Left renal pelvis (tissue), 4 donors: ENCODE data around the gene ACTR1A. TPM values are rescaled to one million over a fixed set of nuclear protein-coding genes. Genes with fewer than 3 reads are reported as not detected.

Source experiments
- DNase-seq, 4 donors: peaks; one replicate each; pipeline ENCODE4 v3.0.0-alpha.2; 2013; ENCODE audit warnings: low read depth in 4 of 4, low spot score in 3 of 4
- polyA plus RNA-seq, 4 donors: library from polyadenylated mRNA; unstranded; fragments of 120-200 nt; gene quantifications; one replicate each; pipeline ENCODE4 v1.2.1, GENCODE V29; 2013; ENCODE audit not compliant: insufficient read length in 4 of 4

Gene ACTR1A
- polyA plus RNA-seq, 4 donors: 80.6 to 92.0 (median 89.2) TPM

DNA sequence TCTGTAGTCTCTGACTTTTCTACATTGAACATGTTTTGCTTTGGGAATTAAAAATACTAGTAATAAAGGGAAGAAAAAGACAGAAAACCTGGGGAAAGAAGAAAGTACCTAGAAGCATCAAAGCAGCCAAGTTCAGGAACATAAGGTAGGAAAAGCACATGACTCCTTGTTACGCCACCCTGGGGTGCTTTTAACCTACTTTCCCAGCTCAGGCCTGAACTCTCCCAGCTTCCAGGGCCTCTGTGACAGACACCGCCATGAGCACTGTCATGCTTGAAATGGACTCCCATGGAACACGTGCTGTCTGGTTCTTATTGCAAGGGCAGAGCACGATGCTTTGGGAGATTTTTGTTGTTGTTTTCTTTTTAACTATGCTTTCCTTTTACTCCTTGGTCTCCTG, 11.4 kb downstream of the ACTR1A start:
- no peak for DNase-seq

GRCh38 chr10:102485093-102485784, 17.3 kb downstream of the ACTR1A start:
- no peak for DNase-seq

- no peak for DNase-seq
Measured at GRCh38 chr10:102484021-102484420, 18.5 kb downstream of the ACTR1A start.

DNA sequence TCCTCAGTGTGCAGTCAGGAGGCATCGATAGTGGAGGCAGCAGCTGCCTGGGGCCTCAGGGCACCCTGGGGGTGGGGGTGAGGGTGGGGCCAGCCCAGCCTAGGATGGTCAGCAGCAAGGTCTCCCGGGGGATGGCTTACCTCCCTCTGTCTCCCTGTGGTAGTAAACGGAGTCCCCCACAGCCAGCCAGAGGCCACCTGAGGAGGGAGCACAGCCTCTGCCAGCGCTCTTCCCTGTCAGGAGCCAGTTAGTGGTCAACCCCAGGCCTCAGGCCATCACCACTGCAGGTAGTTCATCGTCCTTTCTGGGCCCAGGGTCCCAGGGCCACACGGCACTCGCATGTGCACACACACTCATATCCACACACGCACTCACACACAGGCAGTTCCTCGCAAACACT, 22.1 kb downstream of the ACTR1A start:
- DNase-seq: no peak

GRCh38 chr10:102479651-102480050, 22.9 kb downstream of the ACTR1A start:
- DNase-seq: no peak

- no peak for DNase-seq
Measured at GRCh38 chr10:102476466-102477141, 25.9 kb downstream of the ACTR1A start.

DNA sequence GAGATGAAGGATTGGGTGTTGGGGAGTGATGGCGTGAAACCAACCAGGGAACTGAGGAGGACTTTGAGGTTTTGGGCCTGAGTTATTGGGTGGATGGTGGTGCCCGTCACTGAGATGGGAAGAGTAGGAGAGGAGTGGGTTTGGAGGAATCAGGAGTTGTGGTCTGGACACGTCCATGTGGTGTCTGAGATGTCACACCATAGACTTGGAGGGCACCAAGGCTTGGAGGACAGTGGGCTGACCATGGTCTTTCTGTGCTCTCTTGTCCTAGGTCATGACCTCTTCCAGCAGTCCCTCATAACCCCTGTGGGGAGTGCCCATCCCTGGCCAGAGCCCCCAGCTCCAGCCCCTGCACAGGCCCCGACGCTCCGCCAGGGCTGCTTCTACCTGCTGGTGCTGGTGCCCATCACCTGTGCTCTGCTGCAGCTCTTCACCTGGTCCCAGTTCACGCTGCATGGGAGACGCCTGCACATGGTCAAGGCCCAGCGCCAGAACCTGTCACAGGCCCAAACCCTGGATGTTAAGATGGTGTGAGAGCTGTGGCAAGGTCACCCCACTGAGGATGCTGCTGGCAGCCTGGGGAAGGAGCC, 27.0 kb downstream of the ACTR1A start:
- no peak for DNase-seq

DNA sequence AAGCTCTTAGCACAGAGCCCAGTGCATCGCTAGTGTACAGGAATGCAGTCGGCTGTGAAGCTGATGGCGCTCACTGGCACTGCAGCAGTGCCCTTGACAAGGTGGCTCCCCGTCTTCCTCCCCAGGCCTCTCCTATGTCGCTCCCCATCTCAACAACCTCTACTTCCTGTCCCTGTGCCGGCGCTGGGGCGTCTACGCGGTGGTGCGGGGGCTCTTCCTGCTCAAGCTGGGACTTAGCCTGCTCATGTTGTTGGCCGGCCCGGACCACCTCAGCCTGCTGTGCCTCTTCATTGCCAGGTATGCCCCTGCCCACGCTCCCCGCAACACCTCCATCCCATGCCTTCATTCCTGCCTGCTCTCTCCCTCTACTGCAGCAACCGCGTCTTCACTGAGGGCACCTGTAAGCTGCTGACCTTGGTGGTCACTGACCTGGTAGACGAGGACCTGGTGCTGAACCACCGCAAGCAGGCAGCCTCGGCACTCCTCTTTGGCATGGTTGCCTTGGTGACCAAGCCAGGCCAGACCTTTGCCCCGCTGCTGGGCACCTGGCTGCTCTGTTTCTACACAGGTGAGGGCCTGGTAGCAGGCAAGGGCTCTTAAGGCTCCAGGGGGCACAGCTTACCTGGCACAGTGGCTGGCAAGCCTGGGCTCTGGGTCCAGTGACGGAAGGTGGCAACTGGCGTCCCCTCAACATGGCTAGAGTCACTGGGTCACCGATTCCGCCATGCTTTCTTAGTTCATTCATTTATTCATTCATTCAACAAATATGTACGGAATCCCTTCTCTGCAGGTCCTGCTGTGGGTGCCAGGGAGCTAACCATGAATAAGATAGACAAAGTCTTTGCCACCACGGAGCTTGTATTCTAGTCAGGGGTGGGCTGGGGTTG, 28.8 kb downstream of the ACTR1A start:
- DNase-seq: no peak

DNA sequence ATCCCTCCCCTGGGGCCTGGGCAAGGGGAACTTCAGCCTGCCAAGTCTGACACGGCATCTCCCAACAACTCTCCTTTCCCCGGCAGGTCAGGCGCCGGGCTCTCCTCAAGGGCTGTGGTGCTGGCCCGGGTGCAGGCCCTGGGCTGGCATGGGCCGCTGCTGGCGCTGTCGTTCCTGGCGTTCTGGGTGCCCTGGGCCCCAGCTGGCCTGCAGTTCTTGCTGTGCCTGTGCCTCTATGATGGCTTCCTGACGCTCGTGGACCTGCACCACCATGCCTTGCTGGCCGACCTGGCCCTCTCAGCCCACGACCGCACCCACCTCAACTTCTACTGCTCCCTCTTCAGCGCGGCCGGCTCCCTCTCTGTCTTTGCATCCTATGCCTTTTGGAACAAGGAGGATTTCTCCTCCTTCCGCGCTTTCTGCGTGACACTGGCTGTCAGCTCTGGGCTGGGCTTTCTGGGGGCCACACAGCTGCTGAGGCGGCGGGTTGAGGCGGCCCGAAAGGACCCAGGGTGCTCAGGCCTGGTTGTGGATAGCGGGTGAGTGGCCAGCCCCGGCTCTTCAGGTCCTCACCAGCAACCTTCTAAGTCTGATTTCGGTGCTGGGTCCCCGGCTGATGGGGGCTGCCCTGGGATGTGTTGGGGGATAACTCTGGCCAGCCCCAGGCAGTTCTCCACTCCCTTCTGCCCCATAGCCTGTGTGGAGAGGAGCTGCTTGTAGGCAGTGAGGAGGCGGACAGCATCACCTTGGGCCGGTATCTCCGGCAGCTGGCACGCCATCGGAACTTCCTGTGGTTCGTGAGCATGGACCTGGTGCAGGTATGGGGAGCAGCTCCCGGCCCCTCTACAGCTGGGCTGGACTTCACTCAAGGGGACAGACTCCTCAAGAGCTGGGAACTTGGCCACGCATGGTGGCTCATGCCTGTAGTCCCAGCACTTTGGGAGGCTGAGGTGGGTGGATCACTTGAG, 31.6 kb downstream of the ACTR1A start:
- no peak for DNase-seq

DNA sequence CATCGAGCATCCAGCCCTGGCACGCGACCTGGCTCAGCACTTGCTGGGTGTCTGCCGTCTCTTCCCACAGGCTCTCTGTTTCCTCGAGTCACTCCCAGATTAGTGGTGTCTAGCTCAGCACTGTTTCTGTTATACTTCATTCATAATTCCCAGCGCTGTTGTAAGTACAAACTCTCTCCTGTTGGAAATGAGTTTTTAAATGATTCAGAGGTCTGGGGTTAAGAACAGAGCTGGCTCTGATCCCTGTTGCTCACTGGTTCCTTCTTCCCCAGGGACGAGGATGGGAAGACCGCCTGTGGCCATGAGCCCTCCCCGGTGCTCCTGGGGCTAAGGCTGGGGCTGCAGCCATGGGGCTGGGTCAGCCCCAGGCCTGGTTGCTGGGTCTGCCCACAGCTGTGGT, 33.8 kb downstream of the ACTR1A start:
- DNase-seq: no peak

DNA sequence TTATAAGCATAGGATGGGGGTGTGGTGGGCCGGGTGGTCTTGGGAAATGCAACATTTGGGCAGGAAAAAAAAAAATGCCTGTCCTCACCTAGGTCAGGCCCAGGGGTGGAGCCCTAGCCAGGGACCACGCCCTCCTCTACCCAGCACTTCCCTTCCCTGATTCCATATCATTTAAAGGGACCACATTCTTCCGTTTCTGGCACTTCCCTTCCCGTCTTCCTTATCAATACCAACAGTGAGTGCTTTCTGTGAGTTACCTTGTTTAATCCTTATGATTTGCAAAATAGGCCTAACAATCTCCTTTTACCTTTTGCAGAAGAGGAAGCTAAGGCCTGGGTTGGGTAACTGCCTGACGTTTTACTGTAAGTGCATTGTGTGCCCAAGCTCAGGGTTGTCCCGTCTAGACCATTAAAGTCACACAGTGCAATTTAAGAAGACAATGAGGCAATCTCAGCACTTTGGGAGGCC, 34.5 kb downstream of the ACTR1A start:
- no peak for DNase-seq

DNA sequence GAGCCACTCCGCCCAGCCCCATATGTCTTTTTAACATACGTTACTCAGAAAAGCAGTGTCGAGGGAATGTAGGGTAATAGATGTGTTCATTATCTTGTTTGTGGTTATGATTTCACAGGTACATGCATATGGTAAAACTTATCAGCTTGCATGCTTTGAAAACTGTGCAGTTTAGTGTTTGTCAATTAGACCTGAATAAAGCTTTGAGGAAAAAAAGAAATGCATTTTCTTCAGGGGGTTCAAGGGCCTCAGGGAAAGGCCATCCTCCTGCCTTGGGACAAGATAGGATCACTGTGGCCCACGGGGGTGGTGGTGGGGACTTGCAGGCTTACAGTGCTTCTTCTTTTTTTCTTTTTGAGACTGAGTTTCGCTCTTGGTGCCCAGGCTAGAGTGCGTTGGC, 35.2 kb downstream of the ACTR1A start:
- DNase-seq: no peak

GRCh38 chr10:102465466-102465865, 37.0 kb downstream of the ACTR1A start:
- no peak for DNase-seq

DNA sequence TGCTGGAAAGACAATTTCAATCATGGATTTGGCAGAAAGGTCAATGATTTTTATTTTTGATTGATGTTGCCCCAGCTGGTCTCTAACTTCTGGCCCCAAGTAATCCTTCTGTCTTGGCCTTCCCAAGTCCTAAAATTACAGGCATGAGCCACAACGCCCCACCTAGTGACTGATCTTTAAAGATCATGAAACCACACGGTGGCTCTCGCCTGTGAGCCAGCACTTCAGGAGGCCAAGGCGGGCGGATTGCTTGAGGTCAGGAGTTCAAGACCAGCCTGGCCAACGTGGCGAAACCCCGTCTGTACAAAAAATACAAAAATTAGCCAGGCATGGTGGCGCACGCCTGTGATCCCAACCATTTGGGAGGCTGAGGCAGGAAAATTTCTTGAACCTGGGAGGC, 38.5 kb downstream of the ACTR1A start:
- DNase-seq: no peak

- no peak for DNase-seq
Measured at GRCh38 chr10:102462512-102463054, 39.9 kb downstream of the ACTR1A start.

DNA sequence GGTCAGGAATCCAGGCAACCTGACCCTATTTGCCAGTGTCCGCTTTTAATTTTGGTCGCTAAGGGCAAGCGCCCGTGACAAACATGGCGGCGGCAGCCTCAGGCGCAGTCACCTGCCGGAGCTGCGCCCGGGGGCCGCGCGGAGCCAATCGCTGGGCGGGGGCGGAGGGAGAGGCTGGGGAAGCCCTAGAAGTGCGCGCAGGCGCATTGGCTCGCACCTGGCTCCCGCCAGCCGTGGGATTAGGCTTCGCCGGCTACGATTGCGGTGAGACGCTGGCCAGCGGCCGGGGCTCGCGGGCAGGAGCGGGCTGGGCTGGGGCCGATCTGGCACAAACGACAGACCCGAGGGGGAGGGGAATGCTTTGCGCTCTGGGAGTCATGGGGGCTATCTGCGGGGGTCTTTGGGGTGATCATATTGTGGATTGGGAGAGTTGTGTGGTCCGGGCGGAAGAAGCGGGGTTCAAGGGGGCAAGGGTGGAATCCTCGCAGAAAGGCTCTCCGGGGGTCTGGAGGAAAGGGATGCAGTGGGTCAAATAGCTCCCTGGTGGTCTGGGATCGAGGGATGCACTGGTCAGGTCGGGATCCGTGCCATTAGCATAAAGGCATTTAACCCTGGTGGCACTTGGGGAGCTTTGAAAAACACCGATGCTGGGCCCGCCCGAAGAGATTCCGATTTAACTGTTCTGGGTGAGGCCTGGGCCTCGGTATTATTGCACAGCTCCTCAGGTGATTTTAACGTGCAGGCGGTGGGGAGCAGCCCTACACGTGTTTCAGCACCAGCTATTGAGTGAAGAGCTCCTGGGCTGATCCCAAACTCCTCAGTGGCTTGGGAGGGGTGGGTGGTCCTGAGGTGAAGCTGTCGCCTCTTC, 41.1 kb downstream of the ACTR1A start:
- DNase-seq: peak; percentile 74 to 81 (median 75)

DNA sequence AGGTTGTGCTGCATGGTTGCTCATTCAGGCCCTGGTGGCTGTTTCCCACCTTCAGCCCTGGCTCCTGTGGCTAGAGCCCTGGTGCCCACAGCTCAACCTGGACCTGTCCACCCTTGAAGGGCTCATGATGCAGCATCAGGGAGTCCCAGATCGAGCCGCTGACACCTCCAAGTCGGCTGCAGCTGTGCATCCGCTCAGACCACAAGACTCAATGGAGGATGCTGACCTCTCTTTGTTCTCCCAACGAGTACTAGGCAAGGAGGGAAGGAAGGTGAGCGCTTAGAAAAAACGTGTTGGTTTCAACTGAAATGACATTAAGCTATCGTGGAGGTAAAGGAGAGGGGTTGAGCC, 41.7 kb downstream of the ACTR1A start:
- DNase-seq: no peak

DNA sequence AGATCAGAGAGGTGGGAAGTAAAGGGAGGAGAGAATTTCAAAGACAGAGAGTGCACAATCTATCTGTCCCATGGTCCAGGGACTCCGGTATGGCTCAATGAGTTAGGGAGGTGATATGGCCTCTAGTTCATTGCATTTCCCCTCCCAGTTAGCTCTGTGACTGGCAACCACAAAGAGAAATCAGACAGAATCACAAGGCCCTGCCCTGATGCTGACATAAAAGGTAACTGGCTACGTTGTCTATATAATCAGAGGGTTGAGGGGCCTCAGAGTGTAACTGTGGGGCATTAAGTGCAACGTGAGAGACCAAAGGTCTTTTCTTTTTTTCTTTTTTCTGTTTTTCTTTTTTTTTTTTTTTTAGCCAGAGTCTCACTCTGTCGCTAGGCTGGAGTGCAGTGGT, 43.9 kb downstream of the ACTR1A start:
- DNase-seq: no peak
